Kidney (tissue), 14 donors: ENCODE data around the gene PHACTR3. TPM values are rescaled to one million over a fixed set of nuclear protein-coding genes. Genes with fewer than 3 reads are reported as not detected.

Source experiments
- DNase-seq, 5 donors: peaks; one replicate each; pipeline ENCODE4 v3.0.0-alpha.2; 2013 to 2020
- FAIRE-seq: peaks from 2 replicates; lab custom pipeline; 2012; peaks lifted over from hg19 to GRCh38; lab: Jason Lieb, UNC
- H3K27ac ChIP-seq, 2 donors: one replicate each; pipeline ENCODE4 v1.7.0; 2013; ENCODE audit warnings: low read depth in 2 of 2, low read length in 2 of 2, inconsistent platforms in 1 of 2
- H3K27me3 ChIP-seq: one replicate; pipeline ENCODE4 v1.7.1; 2013; ENCODE audit warnings: low read length, inconsistent platforms; ENCODE audit not compliant: control insufficient read depth, insufficient read depth
- H3K36me3 ChIP-seq, 3 donors: one replicate each; pipeline versions ENCODE4 v1.7.0 to v1.7.1; 2013; ENCODE audit warnings: low read length in 3 of 3, control low read depth in 1 of 3, inconsistent platforms in 1 of 3; ENCODE audit not compliant: insufficient read depth in 3 of 3, control insufficient read depth in 2 of 3
- H3K4me1 ChIP-seq, 3 donors: one replicate each; pipeline versions ENCODE4 v1.7.0 to v1.7.1; 2013; ENCODE audit warnings: low read length in 3 of 3, inconsistent platforms in 1 of 3, low read depth in 1 of 3; ENCODE audit not compliant: control insufficient read depth in 2 of 3, insufficient read depth in 2 of 3
- H3K4me3 ChIP-seq, 3 donors: one replicate each; pipeline versions ENCODE4 v1.7.0 to v1.8.1; 2013; ENCODE audit warnings: low read length in 3 of 3, control low read depth in 1 of 3, inconsistent platforms in 1 of 3
- H3K9ac ChIP-seq, 3 donors: one replicate each; pipeline versions ENCODE4 v1.7.0 to v1.7.1; 2013; ENCODE audit warnings: low read length in 3 of 3, control low read depth in 1 of 3, inconsistent platforms in 1 of 3
- H3K9me3 ChIP-seq, 3 donors: one replicate each; pipeline versions ENCODE4 v1.7.0 to v1.7.1; 2013; ENCODE audit warnings: low read length in 3 of 3, control low read depth in 1 of 3, inconsistent platforms in 1 of 3; ENCODE audit not compliant: control insufficient read depth in 2 of 3, insufficient read depth in 1 of 3
- intact Hi-C: fragments of 100-400 bp; cut with DNase I; formaldehyde crosslinking; loops from one replicate; pipeline ENCODE4 v1.11.1; 2022
- polyA plus RNA-seq: library from polyadenylated mRNA; stranded (reverse); fragments of 350-450 nt; fragmentation: Illumina TruSeq; extraction: RNeasy Lipid Tissue Mini Kit (QIAGEN cat#74804); gene quantifications from one replicate; pipeline ENCODE4 v1.2.3, GENCODE V29; 2014; ENCODE audit warnings: low read depth, low replicate concordance; ENCODE audit not compliant: insufficient read depth
- total RNA-seq: library from RNA; stranded (reverse); fragmentation: NEBNext Ultra II Directional; extraction: Animal tissue kit (Norgen Biotek cat#: 25700); gene quantifications from one replicate; pipeline ENCODE4 v1.2.1, GENCODE V29; 2021
- TF ChIP-seq, protein P1 (sequence below): IDR thresholded peaks from 3 replicates; pipeline ENCODE4 v1.5.1; 2012; ENCODE audit warnings: mild to moderate bottlenecking, moderate library complexity, borderline replicate concordance; ENCODE audit not compliant: insufficient read depth; ENCODE audit errors: extremely low read depth
- donor health status: control.
- donor health status: control.
- donor health status: control.
- donor health status: control.
- donor health status: control.
- donor health status: DM: yes; HTN: yes; CAD: no.
- donor health status: Normal renal cell carcinoma (clear cell type).

PHACTR3 gene
- total and polyA plus RNA-seq, 2 donors from 2014 or later = 1.7 to 12.3 TPM

DNA sequence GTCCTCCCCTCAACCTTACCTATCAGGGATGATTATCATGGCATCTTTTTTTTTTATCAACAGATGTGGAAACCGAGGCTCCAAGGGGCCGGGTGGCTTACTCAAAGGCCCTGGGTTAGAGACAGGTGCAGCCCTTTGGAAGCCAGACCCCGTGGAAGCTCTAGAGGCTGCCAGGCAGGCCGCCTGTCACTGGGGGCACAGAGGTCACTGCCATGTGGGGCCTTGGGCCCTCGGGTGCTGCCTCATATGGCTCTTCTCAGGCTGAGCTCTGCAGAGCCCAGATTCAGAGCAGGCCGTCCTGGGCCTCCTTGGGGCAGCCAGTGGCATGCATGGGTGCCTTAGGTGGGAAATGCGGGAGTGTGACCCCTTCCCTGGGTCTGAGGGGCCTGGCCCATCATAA is 136.3 kb downstream of the PHACTR3 start:
- intact Hi-C loops = no loop called here
- Histone ChIP-seq H3K27ac (no peak overlapping the region), H3K4me1 (no peaks in the 10 kb centered on the region), H3K36me3 (no peaks in the 10 kb centered on the region), H3K27me3 (no peaks in the 10 kb centered on the region), H3K9me3 (no peaks in the 10 kb centered on the region), H3K9ac (no peak overlapping the region), H3K4me3 (no peak overlapping the region)
- DNase-seq (no peak), FAIRE-seq (no peak)
- TF ChIP-seq, protein P1, sequence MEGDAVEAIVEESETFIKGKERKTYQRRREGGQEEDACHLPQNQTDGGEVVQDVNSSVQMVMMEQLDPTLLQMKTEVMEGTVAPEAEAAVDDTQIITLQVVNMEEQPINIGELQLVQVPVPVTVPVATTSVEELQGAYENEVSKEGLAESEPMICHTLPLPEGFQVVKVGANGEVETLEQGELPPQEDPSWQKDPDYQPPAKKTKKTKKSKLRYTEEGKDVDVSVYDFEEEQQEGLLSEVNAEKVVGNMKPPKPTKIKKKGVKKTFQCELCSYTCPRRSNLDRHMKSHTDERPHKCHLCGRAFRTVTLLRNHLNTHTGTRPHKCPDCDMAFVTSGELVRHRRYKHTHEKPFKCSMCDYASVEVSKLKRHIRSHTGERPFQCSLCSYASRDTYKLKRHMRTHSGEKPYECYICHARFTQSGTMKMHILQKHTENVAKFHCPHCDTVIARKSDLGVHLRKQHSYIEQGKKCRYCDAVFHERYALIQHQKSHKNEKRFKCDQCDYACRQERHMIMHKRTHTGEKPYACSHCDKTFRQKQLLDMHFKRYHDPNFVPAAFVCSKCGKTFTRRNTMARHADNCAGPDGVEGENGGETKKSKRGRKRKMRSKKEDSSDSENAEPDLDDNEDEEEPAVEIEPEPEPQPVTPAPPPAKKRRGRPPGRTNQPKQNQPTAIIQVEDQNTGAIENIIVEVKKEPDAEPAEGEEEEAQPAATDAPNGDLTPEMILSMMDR = no peak

GRCh38 chr20:59741073-59741472 is 136.7 kb downstream of the PHACTR3 start:
- TF ChIP-seq, protein P1 = no peak
- intact Hi-C loops = no loop called here
- no peak for FAIRE-seq
- Histone ChIP-seq H3K36me3 (no peaks in the 10 kb centered on the region), H3K9me3 (no peaks in the 10 kb centered on the region), H3K27ac (no peak overlapping the region), H3K9ac (no peak overlapping the region), H3K27me3 (no peaks in the 10 kb centered on the region), H3K4me1 (no peaks in the 10 kb centered on the region), H3K4me3 (no peak overlapping the region)
- no peak for DNase-seq

GRCh38 chr20:59742351-59743095 is 138.2 kb downstream of the PHACTR3 start:
- DNase-seq (no peak), FAIRE-seq (no peak)
- Histone ChIP-seq H3K4me1 (no peaks in the 10 kb centered on the region), H3K36me3 (no peaks in the 10 kb centered on the region), H3K27me3 (no peaks in the 10 kb centered on the region), H3K27ac (no peak overlapping the region), H3K9ac (no peak overlapping the region), H3K9me3 (no peaks in the 10 kb centered on the region), H3K4me3 (no peak overlapping the region)
- intact Hi-C loops = no loop called here
- TF ChIP-seq, protein P1 = no peak
